IPS-18c (cell line): ENCODE results near the gene EFCC1.

Experiments
- H3K4me3 ChIP-seq: 2 replicates; pipeline ENCODE4 v1.7.0; 2013; ENCODE audit warnings: low read depth, mild to moderate bottlenecking, low read length, moderate library complexity; ENCODE audit not compliant: insufficient read depth
- H3K9me3 ChIP-seq: one replicate; pipeline ENCODE4 v1.6.1; 2013; ENCODE audit warnings: mild to moderate bottlenecking, low read length, moderate library complexity; ENCODE audit not compliant: control insufficient read depth, insufficient read depth

The EFCC1 gene

GRCh38 chr3:129001101-129001805, at the start of gene EFCC1:
TSS of gene EFCC1 (plus strand) at chr3:129001304. CDS start at chr3:129001629, 325 bp downstream.
- Histone ChIP-seq H3K9me3 (peaks cover 5% of the 10 kb centered on the region), H3K4me3 (peak within 1 kb of the TSS; percentile 73)

GRCh38 chr3:128956440-128956839, 44.7 kb upstream of the EFCC1 start:
- H3K9me3 ChIP-seq: no peaks in the 10 kb centered on the region
- H3K4me3 ChIP-seq: no peak overlapping the region

- no peaks in the 10 kb centered on the region for H3K9me3 ChIP-seq
- no peak overlapping the region for H3K4me3 ChIP-seq
These were observed 35.8 kb upstream of the EFCC1 start for GRCh38 chr3:128965280-128965679.

GRCh38 chr3:128965818-128966217, 35.3 kb upstream of the EFCC1 start:
- Histone ChIP-seq H3K9me3 (no peaks in the 10 kb centered on the region), H3K4me3 (no peak overlapping the region)

GRCh38 chr3:128967748-128968355, 33.3 kb upstream of the EFCC1 start:
- H3K4me3 ChIP-seq: no peak overlapping the region
- H3K9me3 ChIP-seq: no peaks in the 10 kb centered on the region

GRCh38 chr3:128969993-128970739, 30.9 kb upstream of the EFCC1 start:
- Histone ChIP-seq H3K9me3 (no peaks in the 10 kb centered on the region), H3K4me3 (no peak overlapping the region)

GRCh38 chr3:128970740-128971047, 30.4 kb upstream of the EFCC1 start:
- Histone ChIP-seq H3K4me3 (no peak overlapping the region), H3K9me3 (no peaks in the 10 kb centered on the region)

- Histone ChIP-seq H3K4me3 (no peak overlapping the region), H3K9me3 (no peaks in the 10 kb centered on the region)
These were observed 29.5 kb upstream of the EFCC1 start for GRCh38 chr3:128971421-128972100.

GRCh38 chr3:128973988-128974564, 27.0 kb upstream of the EFCC1 start:
- H3K9me3 ChIP-seq: no peaks in the 10 kb centered on the region
- H3K4me3 ChIP-seq: no peak overlapping the region

GRCh38 chr3:128975276-128975675, 25.8 kb upstream of the EFCC1 start:
- H3K9me3 ChIP-seq: no peaks in the 10 kb centered on the region

GRCh38 chr3:128983293-128984069, 17.6 kb upstream of the EFCC1 start:
- no peak overlapping the region for H3K4me3 ChIP-seq
- H3K9me3 ChIP-seq: no peaks in the 10 kb centered on the region

More at GRCh38 chr3:128975276-128975675, 25.8 kb upstream of the EFCC1 start:
- no peak overlapping the region for H3K4me3 ChIP-seq

GRCh38 chr3:128984596-128984995, 16.5 kb upstream of the EFCC1 start:
- H3K4me3 ChIP-seq: no peak overlapping the region
- H3K9me3 ChIP-seq: no peaks in the 10 kb centered on the region

GRCh38 chr3:128987302-128988100, 13.6 kb upstream of the EFCC1 start:
- no peak overlapping the region for H3K4me3 ChIP-seq
- no peaks in the 10 kb centered on the region for H3K9me3 ChIP-seq

- Histone ChIP-seq H3K9me3 (no peaks in the 10 kb centered on the region), H3K4me3 (no peak overlapping the region)
These were observed 12.8 kb upstream of the EFCC1 start for GRCh38 chr3:128988286-128988685.

- H3K9me3 ChIP-seq: no peaks in the 10 kb centered on the region
These were observed 9.7 kb upstream of the EFCC1 start for GRCh38 chr3:128991355-128991895.

GRCh38 chr3:128992926-128993460, 8.1 kb upstream of the EFCC1 start:
- no peaks in the 10 kb centered on the region for H3K9me3 ChIP-seq
- peak overlapping the region; percentile 68 for H3K4me3 ChIP-seq

More at GRCh38 chr3:128991355-128991895, 9.7 kb upstream of the EFCC1 start:
- no peak overlapping the region for H3K4me3 ChIP-seq
